ENCODE results near the gene TBX1.

DNA sequence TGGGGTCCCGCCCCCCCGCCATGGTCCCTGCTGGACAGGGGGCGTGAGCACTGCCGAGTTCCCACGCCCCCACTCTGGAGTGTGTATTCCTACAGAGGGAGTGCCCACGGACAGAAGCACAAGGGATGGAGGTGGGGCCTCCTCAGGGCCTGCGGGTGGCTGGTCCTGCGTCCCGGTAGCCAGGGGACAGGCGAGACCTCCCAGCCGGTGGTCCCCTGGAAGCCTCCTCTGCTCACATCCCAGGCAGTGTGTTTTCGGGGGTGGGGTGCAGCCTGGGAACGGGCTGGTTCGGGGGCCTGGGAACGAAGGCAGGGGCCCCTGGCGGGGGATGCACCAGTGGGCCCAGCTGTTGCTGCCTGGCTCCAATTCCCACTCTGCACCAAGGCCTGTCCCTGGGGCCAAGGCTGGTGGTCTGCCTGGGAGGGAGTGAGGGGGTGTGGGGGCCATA, 21.1 kb upstream of the TBX1 start:
- TF ChIP-seq POLR2AphosphoS5 (IDR thresholded peaks at IDR 0.05; ENCODE audit: low read depth) = no peak
- TF ChIP-seq, protein P1, sequence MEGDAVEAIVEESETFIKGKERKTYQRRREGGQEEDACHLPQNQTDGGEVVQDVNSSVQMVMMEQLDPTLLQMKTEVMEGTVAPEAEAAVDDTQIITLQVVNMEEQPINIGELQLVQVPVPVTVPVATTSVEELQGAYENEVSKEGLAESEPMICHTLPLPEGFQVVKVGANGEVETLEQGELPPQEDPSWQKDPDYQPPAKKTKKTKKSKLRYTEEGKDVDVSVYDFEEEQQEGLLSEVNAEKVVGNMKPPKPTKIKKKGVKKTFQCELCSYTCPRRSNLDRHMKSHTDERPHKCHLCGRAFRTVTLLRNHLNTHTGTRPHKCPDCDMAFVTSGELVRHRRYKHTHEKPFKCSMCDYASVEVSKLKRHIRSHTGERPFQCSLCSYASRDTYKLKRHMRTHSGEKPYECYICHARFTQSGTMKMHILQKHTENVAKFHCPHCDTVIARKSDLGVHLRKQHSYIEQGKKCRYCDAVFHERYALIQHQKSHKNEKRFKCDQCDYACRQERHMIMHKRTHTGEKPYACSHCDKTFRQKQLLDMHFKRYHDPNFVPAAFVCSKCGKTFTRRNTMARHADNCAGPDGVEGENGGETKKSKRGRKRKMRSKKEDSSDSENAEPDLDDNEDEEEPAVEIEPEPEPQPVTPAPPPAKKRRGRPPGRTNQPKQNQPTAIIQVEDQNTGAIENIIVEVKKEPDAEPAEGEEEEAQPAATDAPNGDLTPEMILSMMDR (IDR thresholded peaks at IDR 0.05; ENCODE audit: insufficient read depth, low read length) = no peak
- TF ChIP-seq, protein P2, sequence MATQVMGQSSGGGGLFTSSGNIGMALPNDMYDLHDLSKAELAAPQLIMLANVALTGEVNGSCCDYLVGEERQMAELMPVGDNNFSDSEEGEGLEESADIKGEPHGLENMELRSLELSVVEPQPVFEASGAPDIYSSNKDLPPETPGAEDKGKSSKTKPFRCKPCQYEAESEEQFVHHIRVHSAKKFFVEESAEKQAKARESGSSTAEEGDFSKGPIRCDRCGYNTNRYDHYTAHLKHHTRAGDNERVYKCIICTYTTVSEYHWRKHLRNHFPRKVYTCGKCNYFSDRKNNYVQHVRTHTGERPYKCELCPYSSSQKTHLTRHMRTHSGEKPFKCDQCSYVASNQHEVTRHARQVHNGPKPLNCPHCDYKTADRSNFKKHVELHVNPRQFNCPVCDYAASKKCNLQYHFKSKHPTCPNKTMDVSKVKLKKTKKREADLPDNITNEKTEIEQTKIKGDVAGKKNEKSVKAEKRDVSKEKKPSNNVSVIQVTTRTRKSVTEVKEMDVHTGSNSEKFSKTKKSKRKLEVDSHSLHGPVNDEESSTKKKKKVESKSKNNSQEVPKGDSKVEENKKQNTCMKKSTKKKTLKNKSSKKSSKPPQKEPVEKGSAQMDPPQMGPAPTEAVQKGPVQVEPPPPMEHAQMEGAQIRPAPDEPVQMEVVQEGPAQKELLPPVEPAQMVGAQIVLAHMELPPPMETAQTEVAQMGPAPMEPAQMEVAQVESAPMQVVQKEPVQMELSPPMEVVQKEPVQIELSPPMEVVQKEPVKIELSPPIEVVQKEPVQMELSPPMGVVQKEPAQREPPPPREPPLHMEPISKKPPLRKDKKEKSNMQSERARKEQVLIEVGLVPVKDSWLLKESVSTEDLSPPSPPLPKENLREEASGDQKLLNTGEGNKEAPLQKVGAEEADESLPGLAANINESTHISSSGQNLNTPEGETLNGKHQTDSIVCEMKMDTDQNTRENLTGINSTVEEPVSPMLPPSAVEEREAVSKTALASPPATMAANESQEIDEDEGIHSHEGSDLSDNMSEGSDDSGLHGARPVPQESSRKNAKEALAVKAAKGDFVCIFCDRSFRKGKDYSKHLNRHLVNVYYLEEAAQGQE (IDR thresholded peaks at IDR 0.05; ENCODE audit: insufficient replicate concordance, low read depth) = no peak
- no peak for TF ChIP-seq GABPA (IDR thresholded peaks at IDR 0.05; ENCODE audit: low read depth)
- no peak for TF ChIP-seq SPI1 (IDR thresholded peaks at IDR 0.05; ENCODE audit: borderline replicate concordance, low read depth)

Data from HL-60 (cell line).